GM12864 (cell line): ENCODE results near the gene ABCA9.

ENCODE experiments used
- DNase-seq: peaks from one replicate; pipeline ENCODE4 v3.0.0-alpha.2; 2011; ENCODE audit warnings: low read depth
- H3K4me3 ChIP-seq: 2 replicates; pipeline ENCODE4 v1.5.1; 2011; ENCODE audit warnings: mild to moderate bottlenecking, low read depth, low read length, control low read depth
- CTCF ChIP-seq: IDR thresholded peaks from 2 replicates; pipeline ENCODE4 v1.5.1; 2011; ENCODE audit warnings: low read depth, mild to moderate bottlenecking, moderate library complexity, low read length, control low read depth, inconsistent platforms; ENCODE audit errors: missing control alignments

The ABCA9 gene

DNA sequence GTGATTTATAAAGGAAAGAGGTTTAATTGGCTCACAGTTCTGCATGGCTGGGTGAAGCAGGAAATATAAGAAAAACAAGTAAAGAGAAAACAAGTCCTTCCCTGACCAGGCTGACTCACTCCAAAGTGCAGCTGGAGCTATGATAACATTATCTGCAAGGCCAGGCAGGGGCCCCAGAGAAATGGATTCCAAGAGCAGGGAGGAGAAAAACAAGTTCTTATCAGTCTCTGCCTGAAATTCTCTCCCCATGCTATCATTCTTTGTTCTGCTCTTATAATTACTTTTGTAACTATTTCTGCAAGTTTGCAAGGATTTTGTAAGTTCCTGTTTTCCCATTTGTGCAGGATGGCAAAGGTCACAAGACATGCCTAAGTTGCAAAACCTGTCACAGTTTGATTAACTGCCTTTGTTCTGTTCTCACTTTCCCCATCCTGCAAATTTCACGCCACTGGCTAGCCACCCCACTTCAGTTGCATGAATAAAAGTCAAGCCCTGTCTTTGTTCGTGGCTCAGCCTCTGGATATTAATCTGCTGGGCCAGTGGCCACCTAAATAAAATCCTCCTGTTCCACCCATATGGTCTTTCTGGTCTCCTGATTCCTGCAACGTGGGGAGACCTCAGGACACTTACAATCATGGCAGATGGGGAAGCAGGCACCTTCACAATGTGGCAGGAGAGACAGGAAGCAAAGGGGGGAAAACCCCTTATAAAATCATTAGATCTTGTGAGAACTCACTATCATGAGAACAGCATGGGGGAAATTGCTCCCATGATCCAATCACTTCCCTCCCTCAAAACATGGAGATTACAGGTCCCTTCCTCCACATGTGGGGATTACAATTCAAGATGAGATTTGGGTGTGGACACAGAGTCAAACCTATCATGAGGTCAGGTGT, 13.1 kb downstream of the ABCA9 start:
- no peak for DNase-seq
- no peak for TF ChIP-seq CTCF
- no peak overlapping the region for H3K4me3 ChIP-seq

- TF ChIP-seq CTCF = no peak
- no peak for DNase-seq
- no peak overlapping the region for H3K4me3 ChIP-seq
Measured at GRCh38 chr17:69046121-69046807, 14.5 kb downstream of the ABCA9 start.

DNA sequence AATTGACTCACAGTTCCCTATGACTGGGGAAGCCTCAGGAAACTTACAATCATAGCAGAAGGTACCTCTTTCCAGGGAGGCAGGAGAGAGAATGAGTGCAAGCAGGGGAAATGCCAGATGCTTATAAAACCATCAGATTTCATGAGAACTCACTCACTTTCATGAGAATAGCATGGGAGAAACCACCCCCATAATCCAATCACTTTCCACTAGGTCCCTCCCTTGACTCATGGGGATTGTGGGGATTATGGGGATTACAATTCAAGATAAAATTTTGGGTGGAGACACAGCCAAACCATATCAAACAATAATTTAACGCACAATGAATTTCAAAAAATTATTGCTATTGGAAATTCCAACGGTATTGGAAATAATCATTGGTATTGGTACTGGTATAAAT, 15.1 kb downstream of the ABCA9 start:
- no peak overlapping the region for H3K4me3 ChIP-seq
- DNase-seq = no peak
- no peak for TF ChIP-seq CTCF

DNA sequence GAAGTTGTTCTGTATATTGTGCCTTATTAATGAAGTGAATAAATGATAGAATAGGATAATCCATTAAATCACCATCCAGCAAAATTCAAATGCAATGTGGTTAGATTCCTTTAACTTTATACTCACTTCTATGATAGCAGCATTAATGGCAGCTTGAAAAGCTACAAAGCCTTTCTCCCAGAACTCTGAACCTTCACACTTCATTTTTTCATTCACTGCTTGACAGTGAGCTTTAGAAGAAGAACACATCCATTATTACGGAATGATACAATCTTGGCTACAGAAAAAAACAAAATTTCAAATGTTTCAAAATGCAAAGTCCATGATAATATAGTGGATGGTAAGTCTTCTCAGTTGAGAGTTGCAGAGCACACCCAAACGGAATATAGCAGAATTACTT, 16.4 kb downstream of the ABCA9 start:
- TF ChIP-seq CTCF = no peak
- no peak overlapping the region for H3K4me3 ChIP-seq
- no peak for DNase-seq

- no peak for TF ChIP-seq CTCF
- H3K4me3 ChIP-seq = no peak overlapping the region
- DNase-seq = no peak
Measured at GRCh38 chr17:69043098-69043734, 17.5 kb downstream of the ABCA9 start.

DNA sequence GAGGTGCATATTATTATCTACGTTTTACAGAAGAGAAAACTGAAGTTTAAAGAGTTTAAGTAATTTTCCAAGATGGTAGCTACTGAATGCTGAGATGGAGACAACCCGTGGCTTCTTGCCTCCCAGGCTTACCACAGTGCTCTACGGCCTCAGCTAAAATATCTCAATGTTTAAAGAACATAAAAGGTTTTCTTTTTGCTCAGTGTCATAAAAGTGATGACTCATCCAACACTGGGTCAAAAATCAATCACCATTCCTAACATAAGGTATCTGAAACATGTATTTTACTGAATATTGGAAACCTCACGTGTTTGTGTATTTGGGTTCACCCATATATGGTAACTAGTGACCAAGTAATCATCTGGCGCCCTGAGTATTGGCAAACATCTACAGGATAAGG, 18.4 kb downstream of the ABCA9 start:
- H3K4me3 ChIP-seq = no peak overlapping the region
- no peak for DNase-seq
- no peak for TF ChIP-seq CTCF
